GM13976 (cell line): ENCODE results near the gene UBXN6.

Experiments
- DNase-seq: peaks from one replicate; pipeline ENCODE4 v3.0.0; 2012; ENCODE audit warnings: low spot score
- in situ Hi-C: fragments of 300-500 bp; cut with MboI; formaldehyde crosslinking; loops from one replicate; pipeline ENCODE4 v1.12.0; 2022; ENCODE audit warnings: low sequenced_read_pairs, mixed read lengths, inconsistent platforms; ENCODE audit not compliant: unreplicated experiment
- TF ChIP-seq, protein P1 (sequence below): IDR thresholded peaks from 2 replicates; pipeline ENCODE4 v1.5.1; 2012; ENCODE audit warnings: borderline replicate concordance, mild to moderate bottlenecking; ENCODE audit not compliant: insufficient read depth; ENCODE audit errors: extremely low read depth, missing control alignments, control extremely low read depth

Gene UBXN6

DNA sequence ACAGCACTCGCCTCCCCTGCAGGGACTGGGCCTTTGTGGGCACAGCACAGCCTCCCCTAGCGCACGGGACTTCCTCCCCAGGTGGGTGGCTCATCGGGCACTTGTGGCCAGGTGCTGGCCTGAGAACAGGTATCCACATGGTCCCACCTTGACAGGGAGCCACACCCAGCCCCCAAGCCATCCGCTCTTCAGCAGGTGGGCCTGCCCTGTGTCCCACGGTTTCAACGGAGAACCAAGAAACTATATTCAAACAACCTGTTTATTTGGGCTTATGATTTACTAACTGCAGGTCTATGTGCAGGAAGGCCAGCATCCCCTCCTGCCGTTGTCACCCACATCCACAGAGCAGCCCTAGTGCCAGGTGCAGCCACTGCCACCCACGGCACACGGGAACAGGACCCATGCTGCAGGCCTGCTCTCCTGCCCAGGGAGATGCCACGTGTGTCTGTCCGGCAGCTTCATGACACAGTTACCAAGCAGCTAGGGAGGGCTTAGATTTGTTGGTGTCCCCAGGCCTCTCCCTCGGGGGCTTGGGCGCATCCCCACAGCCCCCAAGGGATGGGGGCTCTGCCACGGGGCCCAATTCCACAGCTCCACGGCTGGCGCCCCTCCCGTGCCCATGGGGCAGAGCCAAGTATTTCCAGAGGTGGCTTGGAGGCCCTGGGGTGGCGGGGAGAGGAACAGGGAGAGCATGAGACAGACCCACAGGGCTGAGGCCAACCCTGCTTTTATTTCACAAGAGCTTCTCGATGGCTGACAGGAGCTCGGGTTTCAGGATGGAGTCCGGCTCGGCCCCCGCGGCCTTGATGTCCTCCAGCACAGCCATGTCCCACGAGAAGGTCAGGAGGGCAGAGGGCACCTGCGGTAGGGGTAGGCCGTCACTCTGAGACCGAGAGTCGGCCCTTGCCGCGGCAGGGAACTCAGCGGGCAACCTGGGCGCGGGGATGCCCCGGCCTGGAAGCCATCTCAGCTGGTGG, 12.5 kb downstream of the UBXN6 start:
- DNase-seq: no peak
- TF ChIP-seq, protein P1, sequence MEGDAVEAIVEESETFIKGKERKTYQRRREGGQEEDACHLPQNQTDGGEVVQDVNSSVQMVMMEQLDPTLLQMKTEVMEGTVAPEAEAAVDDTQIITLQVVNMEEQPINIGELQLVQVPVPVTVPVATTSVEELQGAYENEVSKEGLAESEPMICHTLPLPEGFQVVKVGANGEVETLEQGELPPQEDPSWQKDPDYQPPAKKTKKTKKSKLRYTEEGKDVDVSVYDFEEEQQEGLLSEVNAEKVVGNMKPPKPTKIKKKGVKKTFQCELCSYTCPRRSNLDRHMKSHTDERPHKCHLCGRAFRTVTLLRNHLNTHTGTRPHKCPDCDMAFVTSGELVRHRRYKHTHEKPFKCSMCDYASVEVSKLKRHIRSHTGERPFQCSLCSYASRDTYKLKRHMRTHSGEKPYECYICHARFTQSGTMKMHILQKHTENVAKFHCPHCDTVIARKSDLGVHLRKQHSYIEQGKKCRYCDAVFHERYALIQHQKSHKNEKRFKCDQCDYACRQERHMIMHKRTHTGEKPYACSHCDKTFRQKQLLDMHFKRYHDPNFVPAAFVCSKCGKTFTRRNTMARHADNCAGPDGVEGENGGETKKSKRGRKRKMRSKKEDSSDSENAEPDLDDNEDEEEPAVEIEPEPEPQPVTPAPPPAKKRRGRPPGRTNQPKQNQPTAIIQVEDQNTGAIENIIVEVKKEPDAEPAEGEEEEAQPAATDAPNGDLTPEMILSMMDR: no peak
- in situ Hi-C loops: no loop called here

DNA sequence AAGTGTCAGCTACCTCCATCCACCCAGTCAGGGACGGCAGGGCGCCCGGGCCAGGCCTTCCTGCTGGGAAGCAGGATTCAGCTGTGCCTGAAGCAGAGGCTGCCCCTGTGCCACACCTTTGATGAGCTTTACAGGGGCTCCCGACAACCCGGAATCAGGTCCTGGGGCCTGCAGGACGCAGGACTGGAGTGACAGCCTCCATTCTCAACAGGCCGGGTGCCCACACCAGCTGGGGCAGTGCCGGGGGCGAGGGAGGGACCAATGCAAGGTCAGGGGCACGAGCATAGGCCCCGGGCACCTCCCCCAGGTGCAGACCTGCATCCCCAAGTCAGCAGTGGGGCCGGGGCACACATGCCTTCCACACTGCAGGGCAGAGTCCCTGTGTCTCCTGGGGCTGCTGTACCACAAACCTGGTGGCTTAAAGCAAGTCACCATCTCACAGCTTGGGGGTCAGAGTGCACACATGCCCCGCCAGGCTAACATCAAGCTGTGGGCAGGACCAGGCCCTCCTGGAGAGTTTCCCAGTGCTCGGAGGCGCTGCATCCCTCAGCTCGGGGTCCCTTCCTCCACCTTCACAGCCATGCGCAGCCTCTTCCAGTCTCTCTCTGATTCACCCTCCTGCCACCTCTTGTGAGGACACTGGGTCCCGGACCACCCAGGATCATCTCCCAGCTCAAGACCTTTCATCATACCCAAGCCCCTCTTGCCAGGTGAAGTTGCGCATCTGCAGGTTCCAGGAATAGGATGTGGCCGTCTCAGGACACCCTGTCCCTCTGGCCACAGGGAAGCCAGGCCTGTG, 13.4 kb downstream of the UBXN6 start:
- no peak for DNase-seq
- TF ChIP-seq, protein P1: no peak
- in situ Hi-C loops: no loop called here

DNA sequence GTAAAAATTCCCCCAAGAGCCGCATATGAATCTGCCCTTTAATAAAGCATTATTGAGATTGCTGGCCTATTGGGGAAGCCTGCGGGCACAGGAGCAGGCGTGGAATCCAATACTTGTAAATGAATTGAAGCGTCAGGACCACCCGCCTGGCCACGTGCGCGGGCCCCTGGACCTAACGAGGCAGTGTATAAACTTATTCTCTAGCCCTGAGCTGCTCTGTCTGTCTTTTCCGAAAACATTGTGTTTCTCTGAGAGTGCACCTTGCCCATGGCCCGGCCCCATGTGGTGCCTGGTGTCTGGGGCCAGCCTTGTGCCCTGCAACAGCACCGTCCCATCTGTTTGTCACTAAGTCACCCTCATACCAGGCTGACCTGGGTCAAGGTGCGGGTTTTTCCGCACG, 14.4 kb downstream of the UBXN6 start:
- no peak for DNase-seq
- TF ChIP-seq, protein P1: no peak
- in situ Hi-C loops: no loop called here

DNA sequence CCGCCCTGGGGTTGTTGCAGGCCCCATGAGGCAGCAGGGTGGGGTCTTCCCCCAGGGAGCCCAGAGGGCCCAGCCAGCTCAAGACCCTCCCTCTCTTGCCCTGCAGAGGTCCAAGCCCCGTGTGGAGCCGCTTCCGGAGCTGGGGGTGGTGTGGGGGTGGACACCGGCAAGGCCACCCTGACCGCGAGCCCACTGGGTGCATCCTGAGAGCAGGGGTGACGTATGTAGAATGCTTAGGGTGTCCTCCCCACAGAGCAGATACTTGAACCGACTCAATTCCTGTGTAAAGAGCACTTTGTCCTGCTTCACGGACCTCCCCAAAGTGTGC, 14.8 kb downstream of the UBXN6 start:
- TF ChIP-seq, protein P1: no peak
- no peak for DNase-seq

DNA sequence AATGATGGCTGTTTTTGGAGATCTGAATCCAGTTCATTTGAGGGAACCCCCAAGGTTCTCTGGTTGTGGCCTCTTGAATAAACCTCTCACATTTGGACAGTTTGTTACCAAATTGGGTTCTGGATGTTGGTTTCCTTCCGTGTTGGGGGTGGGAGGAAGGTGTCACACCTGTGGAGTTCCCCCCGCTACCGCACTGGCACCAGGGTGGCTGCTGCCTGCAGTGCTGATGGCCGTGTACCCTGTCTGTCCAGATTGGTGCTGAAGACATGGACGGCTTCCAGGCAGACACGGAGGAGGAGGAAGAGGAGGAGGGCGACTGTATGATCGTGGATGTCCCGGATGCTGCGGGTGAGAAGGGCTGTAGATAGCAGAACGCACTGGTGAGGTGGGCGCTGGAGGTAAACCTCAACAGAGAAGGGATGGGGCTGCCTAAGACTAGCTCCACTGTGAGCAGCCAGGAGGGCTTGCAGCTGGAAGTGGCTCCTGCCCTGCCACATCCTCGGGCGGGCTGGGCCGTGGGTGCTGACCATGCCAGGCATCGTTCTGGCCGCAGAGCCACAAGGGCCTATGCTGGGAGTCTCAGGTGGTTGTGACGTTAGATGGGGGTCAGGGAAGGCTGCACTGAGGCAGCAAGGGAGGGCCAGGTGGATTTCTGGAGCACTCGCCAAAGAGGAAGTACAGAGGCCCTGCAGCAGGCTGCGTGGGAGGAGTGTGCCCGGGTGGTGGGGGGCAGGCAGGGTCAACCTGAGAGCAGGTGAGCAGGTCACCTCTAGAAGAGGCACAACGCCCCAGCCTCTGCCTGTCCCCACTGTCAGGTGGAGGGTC, 15.4 kb downstream of the UBXN6 start:
- DNase-seq: no peak
- in situ Hi-C loops: no loop called here
- TF ChIP-seq, protein P1: no peak

More for the DNA sequence above, 14.8 kb downstream of the UBXN6 start:
- in situ Hi-C loops: no loop called here

DNA sequence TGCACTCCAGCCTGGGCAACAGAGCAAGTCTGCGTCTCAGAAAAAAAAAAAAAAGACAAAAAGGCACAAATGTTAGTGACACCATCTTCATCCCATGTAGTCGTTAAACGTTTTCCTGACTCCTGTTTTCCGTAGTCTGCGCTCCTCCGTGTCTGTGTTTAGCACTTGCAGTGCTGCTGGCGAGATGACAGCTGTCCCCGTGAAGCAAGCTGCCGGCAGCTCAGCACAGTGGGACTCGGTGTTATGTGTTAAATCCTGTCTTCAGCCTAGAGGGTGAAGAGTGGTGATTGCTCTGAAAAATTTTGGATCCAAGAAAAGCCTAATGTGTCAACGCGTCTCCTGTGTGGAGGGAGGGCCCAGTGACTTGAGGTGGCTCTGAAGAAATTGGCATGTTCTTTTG, 18.4 kb downstream of the UBXN6 start:
- TF ChIP-seq, protein P1: no peak
- no peak for DNase-seq

More for the DNA sequence above, 18.4 kb downstream of the UBXN6 start:
- in situ Hi-C loops: no loop called here
